Fibroblast of skin of right biceps (primary cell): ENCODE data around the gene SURF1.
"Not testable (repeated sequence)": the region's sequence is repeated elsewhere in the genome, so short reads cannot be mapped to it uniquely, and the experiment has no call there.

ENCODE experiments used
- DNase-seq: peaks from one replicate; pipeline ENCODE4 v3.0.0-alpha.2; 2013

SURF1 gene

DNA sequence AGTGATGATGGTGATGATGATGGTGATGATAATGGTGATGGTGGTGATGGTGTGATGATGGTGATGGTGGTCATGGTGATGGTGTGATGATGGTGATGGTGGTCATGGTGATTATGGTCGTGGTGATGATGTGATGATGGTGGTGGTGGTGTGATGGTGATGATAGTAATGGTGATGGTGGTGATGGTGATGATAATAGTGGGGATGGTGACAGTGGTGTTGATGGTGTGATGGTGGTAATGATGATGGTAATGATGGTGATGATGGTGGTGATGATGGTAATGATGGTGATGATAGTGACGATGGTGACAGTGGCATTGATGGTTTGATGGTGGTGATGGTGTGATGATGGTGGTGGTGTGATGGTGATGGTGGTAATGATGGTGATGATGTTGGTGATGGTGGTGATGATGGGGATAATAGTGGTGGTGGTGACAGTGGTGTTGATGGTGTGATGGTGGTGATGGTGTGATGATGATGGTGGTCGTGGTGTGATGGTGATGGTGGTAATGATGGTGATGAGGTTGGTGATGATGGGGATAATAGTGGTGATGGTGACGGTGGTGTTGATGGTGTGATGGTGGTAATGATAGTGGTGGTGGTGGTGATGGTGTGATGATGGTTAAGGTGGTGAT, 26.3 kb upstream of the SURF1 start:
- DNase-seq, result no peak

DNA sequence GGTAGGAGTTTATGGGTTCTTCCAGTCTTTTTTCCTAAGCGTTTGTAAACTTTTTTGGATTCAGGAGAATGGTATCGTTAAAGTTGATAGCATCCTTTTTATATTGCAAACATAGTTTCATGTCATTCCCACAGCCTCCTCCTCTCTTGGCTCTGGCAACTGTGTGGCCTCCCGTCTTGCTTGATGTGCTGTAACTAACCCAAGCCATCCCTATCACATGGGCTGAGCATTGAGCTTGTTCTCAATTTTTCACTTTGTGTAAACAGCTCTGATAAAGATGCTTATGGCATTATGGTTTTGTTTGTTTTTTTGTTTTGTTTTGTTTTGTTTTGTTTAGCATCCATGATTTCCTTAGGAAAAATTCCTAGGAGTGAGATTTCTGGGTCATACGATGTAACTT, 24.4 kb upstream of the SURF1 start:
- DNase-seq, result no peak

DNA sequence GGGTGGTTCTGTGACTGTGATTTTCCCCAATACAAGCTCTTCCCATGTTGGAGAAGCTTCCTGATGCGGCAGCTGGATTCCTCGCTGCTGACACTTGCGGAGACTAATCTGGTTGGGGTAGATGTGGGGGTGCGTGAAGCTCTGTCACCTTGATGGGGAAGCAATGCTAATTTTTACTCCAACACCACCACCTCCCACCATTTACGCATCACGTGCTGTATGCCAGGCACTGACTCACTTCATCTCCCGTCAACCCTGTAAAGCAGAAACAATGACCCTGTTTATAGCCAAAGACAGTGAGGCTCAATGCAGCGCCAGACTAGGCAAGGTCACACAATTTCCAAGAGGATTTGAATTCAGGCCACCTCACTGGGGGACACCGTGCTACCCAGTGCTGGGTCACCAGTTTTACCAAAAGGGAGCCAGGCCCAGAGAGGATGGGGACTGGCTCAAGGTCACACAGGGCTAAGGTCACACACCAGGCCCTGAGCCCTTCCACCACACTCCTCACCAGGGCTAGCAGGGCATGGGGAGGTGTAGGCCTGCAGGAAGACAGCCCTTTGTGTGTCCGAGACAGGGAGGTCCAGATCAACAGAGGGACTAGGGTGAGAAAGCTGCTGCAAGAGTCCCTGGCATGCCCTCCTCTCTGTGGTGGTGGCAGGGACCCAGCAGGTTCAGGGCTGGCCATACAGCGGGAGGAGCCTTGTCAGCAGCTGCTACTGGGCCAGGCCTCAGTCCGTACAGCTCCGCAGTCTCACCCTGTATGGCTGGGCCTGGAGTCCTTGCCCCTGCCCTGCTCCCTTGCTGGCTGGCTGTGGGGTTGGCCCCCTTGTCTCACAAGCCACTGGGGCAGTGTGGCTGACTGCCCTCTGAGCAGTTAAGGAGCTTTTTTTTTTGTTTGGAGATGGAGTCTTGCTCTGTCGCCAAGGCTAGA, 23.1 kb upstream of the SURF1 start:
- no peak for DNase-seq

DNA sequence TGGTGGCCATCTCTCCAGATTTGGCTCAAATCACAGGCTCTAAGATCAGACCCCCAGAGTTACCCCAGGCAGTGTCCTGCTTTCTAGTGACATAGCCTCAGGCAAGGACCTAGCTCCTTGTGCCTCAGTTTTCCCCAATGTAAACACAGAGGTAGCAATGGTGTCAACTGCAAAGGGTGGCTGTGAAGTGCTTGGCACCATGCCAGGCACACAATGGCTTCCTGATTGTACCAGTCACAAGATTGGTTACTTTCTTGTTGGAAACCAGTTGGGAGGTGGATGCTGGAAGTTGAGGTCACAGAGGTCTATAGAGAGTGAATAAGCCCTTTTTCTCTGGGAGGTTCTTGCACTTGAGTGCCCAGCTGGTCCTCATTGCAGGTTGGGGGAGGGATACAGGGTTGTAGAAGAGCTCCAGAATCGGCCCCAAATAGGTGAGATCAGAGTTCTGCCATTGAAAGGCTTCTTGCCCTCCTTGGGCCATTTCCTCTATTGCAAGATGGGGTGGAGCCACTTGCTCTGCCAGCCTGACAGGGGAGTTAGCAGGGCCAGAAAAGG, 22.2 kb upstream of the SURF1 start:
- DNase-seq, result no peak

DNA sequence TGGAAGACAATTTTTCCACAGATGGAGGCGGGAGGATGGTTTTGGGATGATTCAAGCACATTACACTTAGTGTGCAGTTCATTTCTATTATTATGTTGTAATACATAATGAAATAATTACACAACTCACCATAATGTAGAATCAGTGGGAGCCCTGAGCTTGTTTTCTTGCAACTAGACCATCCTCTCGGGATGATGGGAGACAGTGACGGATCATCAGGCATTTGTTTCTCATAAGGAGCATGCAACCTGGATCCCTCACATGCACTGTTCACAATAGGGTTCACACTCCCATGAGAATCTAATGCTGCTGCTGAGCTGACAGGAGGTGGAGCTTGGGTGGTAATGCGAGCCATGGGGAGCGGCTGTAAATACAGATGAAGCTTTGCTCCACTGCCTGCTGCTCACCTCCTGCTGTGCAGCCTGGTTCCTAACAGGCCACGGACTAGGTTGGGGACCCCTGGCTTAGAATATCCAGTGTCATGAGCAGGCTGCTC, 21.5 kb upstream of the SURF1 start:
- DNase-seq, result peak; percentile 72

DNA sequence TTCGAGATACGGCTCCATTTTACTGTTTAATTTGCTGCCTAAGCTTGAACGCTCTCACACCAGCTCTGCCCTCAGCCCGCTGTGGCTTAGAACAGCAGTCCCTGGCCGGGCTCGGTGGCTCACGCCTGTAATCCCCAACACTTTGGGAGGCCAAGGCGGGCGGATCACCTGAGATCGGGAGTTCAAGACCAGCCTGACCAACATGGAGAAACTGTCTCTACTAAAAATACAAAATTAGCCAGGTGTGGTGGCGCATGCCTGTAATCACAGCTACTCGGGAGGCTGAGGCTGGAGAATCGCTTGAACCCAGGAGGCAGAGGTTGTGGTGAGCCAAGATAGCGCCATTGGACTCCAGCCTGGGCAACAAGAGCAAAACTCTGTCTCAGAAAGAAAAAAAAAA, 21.0 kb upstream of the SURF1 start:
- DNase-seq, result not testable (repeated sequence)

DNA sequence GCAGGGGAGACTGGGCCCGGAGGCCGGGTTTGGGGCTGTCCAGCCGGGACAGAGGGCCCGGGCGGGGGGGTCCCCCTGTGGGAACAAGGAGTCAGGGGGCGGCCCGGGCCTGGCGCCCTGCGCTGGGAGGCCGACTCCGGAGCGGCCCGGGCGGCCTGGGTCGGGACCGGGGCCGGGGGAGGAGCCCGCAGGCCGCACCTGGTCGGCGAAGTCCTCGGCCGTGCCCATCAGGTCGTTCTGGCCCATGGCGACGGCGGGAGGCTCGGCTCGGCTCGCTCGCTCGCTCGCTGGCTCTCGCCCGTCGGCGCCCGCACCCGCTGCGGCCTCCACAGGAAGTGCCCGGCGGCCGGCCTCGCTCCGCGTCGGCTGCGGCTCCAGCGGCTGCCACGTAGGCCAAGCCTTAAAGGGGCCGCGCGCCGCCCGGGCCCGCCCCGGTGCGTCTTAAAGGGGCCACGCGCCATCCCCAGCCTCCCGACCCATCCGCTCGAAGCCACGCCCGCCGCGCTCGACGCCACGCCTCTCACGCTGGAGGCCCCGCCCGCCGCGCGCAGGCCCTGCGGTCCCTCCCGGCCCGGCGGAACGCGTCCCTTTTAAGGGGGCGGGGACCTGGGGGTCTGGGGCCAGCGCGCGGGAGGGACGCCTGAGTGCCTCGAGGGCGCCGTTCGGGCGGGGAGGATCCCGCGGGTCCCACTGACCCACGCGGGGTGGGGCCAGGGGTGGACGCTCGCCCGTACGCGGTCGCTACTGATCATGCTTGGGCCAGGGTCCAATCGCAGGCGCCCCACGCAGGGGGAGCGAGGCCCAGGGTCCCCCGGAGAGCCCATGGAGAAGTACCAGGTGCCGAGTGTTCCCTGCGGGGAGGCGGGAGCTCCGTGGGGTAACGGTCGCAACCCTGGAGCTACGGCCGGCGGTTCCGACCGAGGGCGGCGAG, 19.7 kb upstream of the SURF1 start, which contains the start of the genes STKLD1 and SURF4:
STKLD1 (plus strand) TSS at position 643 of the 931 bp plus-strand sequence; CDS start at position 751, 108 bp downstream.
SURF4 (minus strand) TSS at position 337 of the 931 bp plus-strand sequence; CDS start at position 246, 91 bp downstream.
- peak; percentile 97 for DNase-seq

DNA sequence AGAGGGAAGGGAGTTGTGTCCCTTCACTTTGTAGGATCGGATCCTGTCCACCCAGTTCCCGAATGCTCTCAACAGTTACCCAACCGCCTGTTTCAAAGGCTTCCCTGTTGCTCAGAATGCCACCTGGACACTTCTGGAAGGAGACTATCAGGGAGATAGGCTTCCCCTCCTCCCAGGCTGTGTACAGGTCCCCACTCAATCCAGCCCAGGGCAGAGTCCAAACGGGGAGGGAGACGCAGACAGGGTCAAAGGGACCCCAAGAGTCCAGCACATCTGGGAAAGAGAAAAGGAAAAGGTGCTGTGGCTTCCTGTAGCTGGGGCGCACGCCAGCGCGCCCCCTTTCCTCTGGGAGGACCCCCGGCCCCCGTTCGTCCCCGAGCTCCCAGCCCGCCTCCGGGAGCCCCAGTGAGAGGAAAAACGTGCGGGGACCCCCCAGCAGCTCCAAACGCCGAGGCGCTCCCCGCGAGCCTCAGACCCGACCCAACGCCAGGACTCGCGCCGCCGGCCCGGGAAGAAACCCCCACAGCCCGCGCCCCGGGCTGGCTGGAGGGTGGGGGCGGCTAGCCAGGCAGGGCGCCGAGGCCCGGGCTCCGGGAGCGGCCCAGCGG, 18.9 kb upstream of the SURF1 start:
- peak; percentile 47 for DNase-seq

DNA sequence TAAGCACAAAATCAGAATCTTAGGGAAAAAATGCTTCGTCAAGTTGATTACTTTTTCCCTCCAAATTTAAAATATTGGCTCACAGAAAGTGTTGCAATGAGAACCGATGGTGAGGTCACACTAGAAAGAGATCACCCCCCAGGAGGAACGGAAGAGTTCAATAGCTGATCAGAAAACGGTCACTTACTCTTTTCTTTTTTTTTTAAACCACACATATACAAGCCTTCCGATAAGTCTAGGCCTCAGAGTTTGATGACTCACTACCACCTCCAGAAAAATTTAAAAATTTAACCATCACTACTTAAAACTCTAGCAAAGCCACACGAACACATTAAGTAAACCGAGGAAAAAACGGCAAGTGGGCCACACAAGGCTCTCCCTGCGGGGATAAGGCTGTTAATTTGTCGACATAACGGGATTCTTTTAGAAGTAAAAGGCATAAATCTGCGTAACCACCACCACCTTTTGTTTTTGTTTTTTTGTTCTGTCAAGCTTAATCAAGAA, 18.4 kb upstream of the SURF1 start:
- DNase-seq, result peak; percentile 71

DNA sequence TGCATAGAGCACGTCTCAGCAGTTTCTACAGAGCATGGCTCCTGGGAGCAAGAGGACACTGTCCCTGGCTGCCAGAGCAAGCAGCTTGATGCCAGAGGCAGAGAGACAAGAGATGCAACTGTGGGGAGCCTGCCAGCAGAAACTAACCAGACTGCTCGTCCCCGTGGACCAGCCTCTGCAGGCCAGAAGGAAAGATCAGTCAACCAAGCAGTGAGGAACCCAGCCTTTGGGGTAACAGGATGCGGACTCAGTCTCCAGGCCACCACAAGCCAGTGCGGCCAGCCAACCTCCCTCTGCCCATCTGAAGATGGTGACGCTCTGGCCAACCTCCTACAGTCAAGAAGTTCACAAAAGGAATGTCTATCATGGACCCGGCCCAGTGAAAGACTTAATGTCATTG, 15.9 kb upstream of the SURF1 start:
- DNase-seq, result no peak

DNA sequence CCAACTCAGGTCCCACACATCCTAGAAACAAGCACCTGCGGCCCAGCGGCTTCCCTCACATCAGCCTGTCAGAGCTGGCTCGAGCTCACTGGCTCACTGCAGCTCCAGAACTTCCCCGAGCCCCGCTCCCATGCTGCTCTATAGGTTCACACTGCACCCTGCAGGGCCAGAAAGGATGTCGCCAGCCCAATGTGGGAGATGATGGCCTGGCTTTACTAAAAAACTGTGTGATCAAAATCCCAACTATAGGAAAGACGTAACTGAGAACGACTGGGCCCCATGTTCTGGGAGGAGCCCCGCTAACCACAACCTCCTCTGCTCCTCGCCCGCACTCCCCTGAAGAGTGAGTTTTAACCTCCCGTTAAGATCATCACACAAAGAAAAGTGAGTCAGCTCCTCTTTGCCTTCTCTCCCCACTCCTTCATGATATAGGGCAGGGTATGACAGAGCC, 15.0 kb upstream of the SURF1 start:
- DNase-seq, result peak; percentile 42

DNA sequence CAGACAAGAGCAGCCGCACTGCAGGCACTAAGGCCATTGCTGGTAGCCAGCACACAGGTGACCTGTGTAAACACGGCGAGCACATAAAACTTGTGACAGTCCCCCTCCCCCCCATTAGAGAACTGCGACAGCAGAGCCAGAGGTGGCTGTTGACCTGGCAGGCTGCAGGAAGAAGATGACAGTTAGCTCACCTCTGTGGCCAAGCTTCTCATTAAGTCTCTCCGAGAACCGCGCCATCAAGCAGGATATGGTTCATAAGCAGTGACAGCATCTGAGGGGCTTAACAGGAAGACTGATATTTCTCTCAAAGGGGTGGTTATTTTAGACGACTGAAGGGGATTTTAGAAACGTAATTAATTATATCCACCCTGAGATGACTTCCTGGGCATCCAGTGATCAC, 14.4 kb upstream of the SURF1 start:
- DNase-seq, result no peak

DNA sequence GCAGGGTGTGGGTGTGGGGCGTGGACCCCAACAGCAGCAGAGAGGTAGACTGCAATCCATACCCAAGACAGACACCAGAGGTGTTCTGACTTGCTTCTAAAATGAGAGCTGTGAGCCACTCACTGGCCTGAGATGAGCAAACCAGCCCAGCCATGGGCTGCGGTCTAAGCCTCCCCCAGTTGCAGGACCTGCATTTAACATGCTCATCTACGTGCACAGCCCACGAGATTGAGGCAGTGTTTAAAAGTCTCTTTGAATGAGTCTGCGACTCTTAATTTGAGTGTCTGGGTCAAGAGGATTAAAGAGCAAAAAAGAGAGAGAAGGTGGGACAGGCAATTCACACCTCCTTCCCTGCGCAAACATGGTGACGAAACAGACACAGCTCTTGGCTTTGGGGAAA, 13.6 kb upstream of the SURF1 start:
- DNase-seq, result no peak

DNA sequence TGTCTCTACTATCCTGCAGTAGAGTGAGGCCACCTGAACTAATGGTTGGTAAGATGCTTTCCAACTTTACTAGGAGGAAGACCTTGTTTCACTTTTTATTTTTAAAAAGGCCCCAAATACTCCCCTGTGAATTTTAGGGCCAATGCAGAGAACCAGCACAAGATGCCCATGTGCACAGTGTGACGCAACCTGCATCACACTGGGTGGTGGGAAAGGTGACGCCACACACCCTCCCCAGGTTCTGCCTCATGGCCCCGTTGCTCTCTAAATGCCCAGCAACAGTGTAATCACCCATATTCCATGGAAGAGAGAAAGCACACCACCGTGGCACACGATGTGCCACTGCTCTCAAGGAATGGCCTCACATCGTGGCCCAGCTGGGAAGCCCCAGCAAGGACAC, 13.1 kb upstream of the SURF1 start:
- no peak for DNase-seq

DNA sequence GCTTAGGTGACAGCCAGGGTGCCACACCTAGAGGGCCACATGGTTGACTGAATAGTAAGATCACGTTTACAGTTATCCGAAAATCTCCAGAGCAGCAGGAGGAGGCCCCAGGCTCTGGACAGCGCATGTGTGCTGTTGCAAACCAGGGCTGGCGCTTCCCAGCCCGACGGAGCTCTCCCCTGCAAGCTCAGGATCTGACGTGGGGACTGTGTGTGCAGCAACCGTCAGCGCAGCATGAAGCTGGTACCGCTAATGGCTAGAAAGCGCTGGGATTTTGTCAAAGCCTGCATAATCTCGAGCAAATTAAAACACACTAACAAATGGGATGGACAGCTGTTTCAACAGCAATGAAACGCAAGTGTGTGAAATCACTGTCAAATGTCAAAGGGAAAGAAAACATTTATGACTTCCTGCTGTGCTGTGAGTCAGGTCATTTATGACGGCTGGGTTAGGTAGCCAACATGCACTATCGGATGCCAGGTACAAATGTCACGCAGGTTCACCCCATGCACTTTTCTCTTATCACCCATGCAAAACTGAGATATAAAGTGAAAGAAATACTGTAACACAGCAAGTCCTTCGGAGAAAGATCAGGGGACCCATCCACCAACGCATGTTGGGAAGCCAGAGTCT, 12.1 kb upstream of the SURF1 start:
- DNase-seq, result no peak

DNA sequence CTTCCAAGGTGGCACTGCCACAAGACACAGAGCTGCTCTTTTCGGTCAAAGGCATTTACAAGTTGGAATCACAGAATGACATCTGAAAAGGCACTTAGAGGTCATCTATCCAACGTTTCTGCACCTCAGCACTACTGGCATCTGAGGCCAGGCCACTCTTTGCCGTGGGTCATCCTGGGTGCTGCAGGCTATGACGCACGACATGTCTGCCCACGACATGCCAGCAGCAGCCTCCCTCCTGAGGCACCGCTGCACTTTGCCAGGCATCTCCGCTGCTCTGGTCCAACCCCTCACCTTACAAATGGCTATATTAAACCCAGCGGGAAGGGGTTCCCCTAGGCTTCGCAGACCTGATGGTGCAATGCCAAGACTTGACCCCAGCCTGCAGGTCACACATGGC, 11.5 kb upstream of the SURF1 start:
- no peak for DNase-seq

DNA sequence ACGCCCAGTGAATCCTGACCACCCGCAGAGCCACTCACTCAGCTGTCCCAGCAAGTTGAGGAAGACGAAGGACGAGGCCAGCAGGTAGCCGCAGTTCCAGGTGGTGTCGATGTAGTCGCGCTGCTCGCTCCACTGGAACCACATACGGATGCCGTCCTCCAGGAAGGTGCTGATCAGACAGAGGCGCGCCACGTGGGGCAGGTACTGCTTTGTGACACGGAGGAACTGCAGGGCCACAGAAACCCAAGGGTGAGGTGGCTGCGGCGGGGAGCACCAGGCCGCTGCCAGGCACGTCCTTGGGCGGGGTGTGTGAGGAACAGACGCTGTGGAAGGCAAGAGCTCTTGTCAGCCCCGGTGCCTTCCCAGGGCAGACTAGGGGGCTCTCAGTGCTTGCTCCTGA, 10.9 kb upstream of the SURF1 start:
- DNase-seq, result no peak

DNA sequence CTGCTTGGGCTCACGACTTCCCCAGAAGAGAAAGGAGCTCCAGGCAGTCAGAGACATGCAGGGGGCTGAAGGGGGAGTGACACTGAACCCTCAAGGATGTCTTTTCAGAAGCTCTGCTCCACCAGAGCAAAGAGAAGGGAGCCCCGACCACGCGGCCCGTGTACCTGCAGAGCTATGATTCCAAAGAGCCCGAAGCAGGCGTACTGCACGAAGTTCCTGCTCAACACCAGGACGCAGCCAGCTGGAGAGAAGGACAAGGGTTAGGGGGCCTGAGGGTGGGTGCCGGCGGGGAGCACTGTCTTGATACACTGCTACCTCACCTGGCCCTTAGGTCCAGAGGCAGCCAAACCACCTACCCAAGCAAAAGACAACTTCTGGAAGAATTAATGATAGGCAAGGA, 10.1 kb upstream of the SURF1 start:
- DNase-seq, result no peak

DNA sequence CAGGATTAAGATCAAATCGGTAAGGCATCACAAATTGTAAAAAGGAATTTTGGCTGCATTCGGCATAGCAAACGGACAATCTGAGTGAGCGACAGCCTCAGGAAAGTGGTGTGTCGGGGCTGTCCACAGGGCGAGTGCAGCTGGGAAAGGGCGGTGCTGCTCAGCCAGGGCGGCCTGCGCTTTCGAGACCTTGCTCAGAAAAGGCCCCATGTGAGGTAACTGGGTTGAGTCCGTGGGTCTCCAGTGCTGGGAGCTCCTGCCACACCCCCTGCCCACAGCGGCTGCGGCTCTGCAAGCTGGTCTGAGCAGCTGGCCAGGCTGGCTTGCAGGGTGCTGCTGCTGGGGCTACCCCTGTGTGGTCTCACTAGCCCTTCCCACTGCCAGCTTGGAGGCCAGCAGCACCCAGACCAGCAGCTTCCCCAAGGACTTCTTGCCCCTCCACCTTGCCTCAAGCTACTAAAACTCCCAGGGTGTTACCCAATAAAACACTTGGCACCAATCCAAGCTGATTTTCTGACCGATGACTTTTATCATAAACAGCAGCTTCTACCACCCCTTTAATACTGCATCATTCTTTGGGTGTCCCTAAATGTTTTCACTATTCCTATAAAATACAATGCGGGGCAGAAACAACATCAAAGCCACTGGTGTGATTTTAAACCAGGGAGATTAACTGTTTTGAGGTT, 6.2 kb upstream of the SURF1 start:
- DNase-seq, result no peak

DNA sequence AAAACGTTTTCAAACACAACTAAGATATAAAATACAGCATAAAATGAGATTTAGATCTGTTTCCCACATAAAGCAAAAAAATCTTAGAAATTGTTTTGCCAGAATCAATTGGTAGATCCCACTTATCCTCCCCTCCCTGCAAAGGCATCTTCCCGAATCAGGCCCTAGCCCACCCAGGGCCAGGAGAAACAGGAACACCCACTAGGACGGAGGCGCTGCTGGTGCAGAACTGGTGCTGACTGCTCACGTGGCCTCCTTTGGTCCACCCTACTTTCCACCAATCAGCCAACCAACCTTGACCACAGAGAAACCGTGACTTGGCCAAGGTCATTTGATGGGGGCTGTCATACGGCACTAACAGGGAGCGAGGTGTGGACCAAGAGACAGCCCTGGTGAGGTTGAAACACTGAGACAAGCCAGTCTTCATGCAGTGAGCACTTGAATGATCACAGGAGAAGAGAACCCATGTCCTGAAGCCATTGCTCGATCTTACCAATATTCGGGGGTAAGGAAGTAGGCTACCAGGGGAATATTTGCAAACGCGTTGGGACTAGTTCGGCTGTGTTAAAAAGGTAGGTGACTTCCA, 5.3 kb upstream of the SURF1 start:
- no peak for DNase-seq
